Adrenal gland (tissue), 12 donors: ENCODE results near the gene ZBTB7C. TPM values are rescaled to one million over a fixed set of nuclear protein-coding genes. Genes with fewer than 3 reads are reported as not detected.

Experiments
- DNase-seq, 7 donors: peaks; one replicate each; pipeline ENCODE4 v3.0.0-alpha.2; 2019 to 2020
- H3K27ac ChIP-seq, 5 donors: fragments of 200-600 bp; sonication (generic) in 4 of 5; 1 replicate in 3 of 5; 2 replicates in 2 of 5; pipeline versions ENCODE4 v1.5.1 to v1.8.0; 2016 to 2020; ENCODE audit warnings: mild to moderate bottlenecking in 1 of 5
- H3K27me3 ChIP-seq: fragments of 200-600 bp; 2 replicates; pipeline ENCODE4 v1.8.0; 2021
- H3K36me3 ChIP-seq, 2 donors: fragments of 200-600 bp; replicated peaks in 1 of 2; 1 replicate in 1 of 2; 2 replicates in 1 of 2; pipeline versions ENCODE4 v1.5.1 to v1.8.0; 2018 to 2022
- H3K4me1 ChIP-seq, 2 donors: fragments of 200-600 bp; replicated peaks in 1 of 2; 1 replicate in 1 of 2; 2 replicates in 1 of 2; pipeline versions ENCODE4 v1.5.1 to v1.8.0; 2018 to 2021
- H3K4me3 ChIP-seq, 4 donors: fragments of 200-600 bp; sonication (generic) in 3 of 4; one replicate each; pipeline ENCODE4 v1.5.1; 2016 to 2018
- H3K9me3 ChIP-seq, 3 donors: fragments of 200-600 bp; sonication (generic) in 1 of 3; replicated peaks in 1 of 3; 1 replicate in 2 of 3; 2 replicates in 1 of 3; pipeline versions ENCODE4 v1.5.1 to v1.8.0; 2016 to 2021
- CTCF ChIP-seq, 6 experiments: fragments of 450-650 bp in 4 of 6; fragments of 200-600 bp in 2 of 6; sonication (generic) in 1 of 6; IDR thresholded peaks; 1 replicate in 5 of 6; 2 replicates in 1 of 6; pipeline versions ENCODE4 v1.5.1 to v1.8.0; 2016 to 2021; ENCODE audit warnings: antibody characterized with exemption in 6 of 6, mild to moderate bottlenecking in 2 of 6, moderate library complexity in 1 of 6
- POLR2A ChIP-seq, 2 donors: fragments of 450-650 bp; IDR thresholded peaks; one replicate each; pipeline ENCODE4 v1.6.1; 2017; ENCODE audit warnings: antibody characterized with exemption in 2 of 2, mild to moderate bottlenecking in 2 of 2, moderate library complexity in 1 of 2
- WGBS, 4 donors: extraction: QIAGEN DNeasy Blood & Tissue Kit in 2 of 4; methylation state at CpG; one replicate each; pipeline versions ENCODE4 v1.1.5 to v1.1.7; 2013 to 2017; 5-methylcytosine and 5-hydroxymethylcytosine counted together
- intact Hi-C, 2 donors: fragments of 100-400 bp; cut with DNase I; formaldehyde crosslinking; loops; one replicate each; pipeline versions ENCODE4 v1.14.1 to v1.15.0; 2022 to 2023
- polyA plus RNA-seq, 3 donors: library from polyadenylated mRNA; stranded (reverse); fragments of 200-250 nt in 2 of 3; fragments of 350-450 nt in 1 of 3; fragmentation: Illumina TruSeq in 1 of 3; extraction: RNeasy Lipid Tissue Mini Kit (QIAGEN cat#74804) in 1 of 3; gene quantifications; one replicate each; pipeline ENCODE4 v1.2.3, GENCODE V29; 2013 to 2014
- total RNA-seq, 9 donors: library from RNA; depleted of rRNA in 4 of 9; stranded (reverse); fragments of >200 nt in 4 of 9; fragments of 120-200 nt in 1 of 9; fragmentation: NEBNext Ultra II Directional in 1 of 9; extraction: Animal tissue kit (Norgen Biotek cat#: 25700) in 1 of 9; gene quantifications; one replicate each; pipeline versions ENCODE4 v1.1.0 to v1.2.4, GENCODE V29; 2013 to 2023
- donor health status: healthy with polysubstance abuse.
- donor health status: Bipolar disorder and iron deficiency.
- donor health status: DM: yes; HTN: yes; CAD: no.
- donor health status: DM: no; HTN: no; CAD: no.
- donor health status: DM: no; HTN: no; CAD: no.
- donor health status: DM: yes; HTN: yes; CAD: no.

ZBTB7C gene
- total and polyA plus RNA-seq, 12 donors = 5.2 to 42.8 (median 26.8) TPM

DNA sequence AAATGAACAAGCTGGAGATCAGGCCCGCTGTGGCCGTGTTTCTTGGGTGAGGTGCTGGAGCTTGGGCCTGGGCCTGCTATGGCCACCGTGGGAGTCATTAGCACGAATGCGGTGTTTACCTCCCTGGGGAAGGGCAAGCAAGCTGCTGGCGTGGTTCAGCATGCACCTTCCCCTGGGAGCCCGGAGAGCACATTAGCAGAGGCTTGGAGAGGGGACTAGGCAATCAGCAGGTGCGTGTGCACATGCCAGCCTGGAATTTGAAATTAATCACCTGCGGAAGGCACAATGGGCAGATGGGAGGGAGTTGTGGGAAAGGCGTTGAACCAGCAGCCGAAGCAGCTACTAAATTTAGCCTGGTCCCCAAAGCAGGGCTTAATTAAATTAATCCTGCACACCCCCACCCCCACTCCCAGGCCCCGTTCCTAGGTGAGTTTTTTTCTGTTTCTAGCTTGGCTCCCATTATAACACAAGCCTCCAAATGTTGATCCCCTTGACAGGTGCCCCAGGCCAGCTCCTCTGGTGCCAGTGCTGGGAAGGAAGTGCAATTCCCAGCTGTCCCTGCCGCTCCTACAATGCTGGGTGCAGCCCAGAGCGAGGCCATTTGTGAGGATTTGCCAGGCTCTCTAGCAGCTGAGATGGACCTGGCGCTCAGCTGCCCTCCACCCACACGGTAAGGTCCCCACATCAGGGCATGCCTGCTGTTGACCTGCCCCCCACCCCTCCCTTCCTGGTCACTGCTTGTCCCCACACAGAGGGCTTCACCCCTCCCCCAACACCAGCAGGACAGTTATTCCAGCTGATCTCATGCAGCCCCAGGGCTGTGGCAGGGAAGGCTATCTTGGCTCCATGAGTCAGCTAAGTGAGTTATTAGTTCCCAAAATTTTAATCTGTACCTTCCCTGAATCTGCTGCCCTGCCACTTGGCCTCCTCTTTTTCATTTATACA, 115.0 kb downstream of the ZBTB7C start:
- DNase-seq = peak in 5 of 7 donors; percentile 29 to 60 (median 36)
- H3K9me3 ChIP-seq = no peaks in the 10 kb centered on the region
- no peak for TF ChIP-seq CTCF (IDR thresholded peaks at IDR 0.05)
- no peak for TF ChIP-seq POLR2A (IDR thresholded peaks at IDR 0.05)
- no peak overlapping the region for H3K4me3 ChIP-seq
- peaks cover 0 to 10% of the 10 kb centered on the region in 2 donors for H3K4me1 ChIP-seq
- H3K36me3 ChIP-seq = no peaks in the 10 kb centered on the region
- H3K27me3 ChIP-seq = no peaks in the 10 kb centered on the region
- peak overlapping the region in 2 of 5 donors; percentile 11 to 18 for H3K27ac ChIP-seq
- WGBS, 4 donors = 83 to 91% (median 86%) methylated on average over 16 of the region's 16 CpGs
- intact Hi-C loops = no loop called here

DNA sequence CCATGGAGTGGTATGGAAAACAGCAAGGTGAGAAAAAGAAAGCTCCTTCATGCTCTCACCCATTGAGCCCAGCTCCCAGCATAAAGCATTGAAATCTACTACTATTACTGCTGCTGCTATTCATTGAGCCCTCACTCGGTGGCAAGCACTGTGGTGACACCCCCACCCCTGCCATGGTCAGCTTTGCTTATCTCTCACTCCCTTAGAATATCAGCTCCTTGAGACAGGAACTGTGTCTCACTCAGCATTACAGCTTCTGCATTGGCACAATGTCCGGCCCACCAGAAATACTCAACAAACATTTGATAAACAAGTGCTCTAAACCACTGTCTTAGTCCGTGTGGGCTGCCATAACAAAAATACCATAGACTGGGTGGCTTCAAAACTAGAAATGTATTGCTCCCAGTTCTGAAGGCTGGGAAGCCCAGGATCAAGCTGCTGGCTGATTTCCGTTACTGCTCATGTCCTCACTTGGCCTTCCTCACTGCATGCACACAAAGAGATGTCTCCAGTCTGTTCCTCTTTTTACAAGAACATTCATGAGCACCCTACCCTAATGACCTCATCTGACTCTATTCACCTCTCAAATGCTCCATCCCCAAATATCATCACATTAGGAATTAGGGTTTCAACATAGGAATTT, 116.3 kb downstream of the ZBTB7C start:
- TF ChIP-seq POLR2A (IDR thresholded peaks at IDR 0.05) = no peak
- TF ChIP-seq CTCF (IDR thresholded peaks at IDR 0.05) = no peak
- 61 to 81% (median 79%) methylated on average over 4 of the region's 4 CpGs for WGBS, 4 donors
- Histone ChIP-seq H3K4me3 (no peak overlapping the region), H3K9me3 (no peaks in the 10 kb centered on the region), H3K36me3 (no peaks in the 10 kb centered on the region), H3K27me3 (no peaks in the 10 kb centered on the region), H3K27ac (no peak overlapping the region), H3K4me1 (peaks cover 0 to 10% of the 10 kb centered on the region in 2 donors)
- intact Hi-C loops = no loop called here
- peak in 2 of 7 donors; percentile 7 to 49 for DNase-seq

- DNase-seq = peak in 4 of 7 donors; percentile 12 to 45 (median 29)
- intact Hi-C loops = no loop called here
Measured at GRCh38 chr18:48292229-48292628, 117.0 kb downstream of the ZBTB7C start.

More at GRCh38 chr18:48292229-48292628, 117.0 kb downstream of the ZBTB7C start:
- TF ChIP-seq CTCF (IDR thresholded peaks at IDR 0.05) (no peak), POLR2A (IDR thresholded peaks at IDR 0.05) (no peak)
- H3K27ac ChIP-seq = no peak overlapping the region
- peaks cover 0 to 10% of the 10 kb centered on the region in 2 donors for H3K4me1 ChIP-seq
- no peak overlapping the region for H3K4me3 ChIP-seq
- no peaks in the 10 kb centered on the region for H3K9me3 ChIP-seq
- H3K36me3 ChIP-seq = no peaks in the 10 kb centered on the region
- H3K27me3 ChIP-seq = no peaks in the 10 kb centered on the region
- WGBS, 4 donors = 70 to 76% (median 70%) methylated on average over 4 of the region's 4 CpGs
